GM12891 (cell line): ENCODE data around the gene IL18RAP.

Experiments
- DNase-seq: peaks from one replicate; pipeline ENCODE4 v3.0.0; 2011; ENCODE audit warnings: low spot score; ENCODE audit not compliant: insufficient read length
- FAIRE-seq: peaks from 2 replicates; lab custom pipeline; 2011; peaks lifted over from hg19 to GRCh38; lab: Jason Lieb, UNC
- PAX5 ChIP-seq: IDR thresholded peaks from 2 replicates; pipeline ENCODE4 v1.6.1; 2011; ENCODE audit warnings: low read length, moderate library complexity, mild to moderate bottlenecking; ENCODE audit not compliant: insufficient read depth, severe bottlenecking
- POLR2A ChIP-seq: IDR thresholded peaks from 2 replicates; pipeline ENCODE4 v1.6.1; 2011; ENCODE audit warnings: low read depth, low read length, control low read depth
- POLR2AphosphoS5 ChIP-seq: IDR thresholded peaks from 2 replicates; pipeline ENCODE4 v1.6.1; 2011; ENCODE audit warnings: low read depth, low read length, control low read depth
- POU2F2 ChIP-seq: IDR thresholded peaks from 2 replicates; pipeline ENCODE4 v1.6.1; 2011; ENCODE audit warnings: low read depth, mild to moderate bottlenecking, control low read depth, low read length, moderate library complexity
- SPI1 ChIP-seq: IDR thresholded peaks from 2 replicates; pipeline ENCODE4 v1.6.1; 2011; ENCODE audit warnings: low read depth, low read length, control low read depth
- TAF1 ChIP-seq: IDR thresholded peaks from 2 replicates; pipeline ENCODE4 v1.6.1; 2011; ENCODE audit warnings: low read depth, low read length, control low read depth

The IL18RAP gene

DNA sequence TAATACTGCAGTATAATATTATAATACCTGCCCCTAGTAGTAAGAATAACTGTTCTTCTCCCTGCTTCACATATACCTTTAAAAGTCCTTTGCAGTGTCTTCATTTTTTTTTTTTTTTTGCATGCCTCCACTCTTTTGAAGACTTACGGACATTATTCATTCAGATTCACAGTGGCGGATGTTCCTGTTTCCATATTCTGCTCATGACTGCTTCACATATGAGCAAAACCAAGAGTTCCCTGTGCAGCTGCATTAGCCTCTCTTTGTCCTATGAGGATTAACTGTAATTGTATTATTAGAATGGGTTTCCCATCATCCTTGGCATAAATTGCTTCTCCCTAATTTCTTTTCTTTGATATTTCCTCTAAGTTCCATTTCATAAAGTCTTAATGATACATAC, 12.8 kb downstream of the IL18RAP start:
- DNase-seq (no peak), FAIRE-seq (no peak)
- TF ChIP-seq TAF1 (no peak), PAX5 (no peak), POLR2AphosphoS5 (no peak), POU2F2 (no peak), SPI1 (no peak), POLR2A (no peak)

DNA sequence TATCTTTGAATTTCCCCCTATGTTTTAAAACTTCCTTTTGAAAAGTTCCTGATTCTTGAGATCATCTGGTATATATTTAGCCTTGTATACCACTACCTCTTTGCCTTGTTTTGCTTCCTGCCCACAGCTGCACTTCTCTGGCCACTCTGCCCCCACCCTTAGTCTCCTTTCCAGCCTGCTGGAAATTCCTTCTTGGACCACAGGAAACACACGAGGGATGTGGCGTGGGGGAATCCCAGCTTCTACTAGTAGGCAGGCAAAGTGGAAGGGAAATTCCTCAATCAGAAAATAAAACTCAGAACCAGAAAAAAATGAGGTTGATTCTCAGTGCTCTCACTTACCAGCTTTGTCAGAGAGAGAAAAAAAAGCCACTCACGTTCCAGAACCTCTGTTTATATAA, 13.4 kb downstream of the IL18RAP start:
- no peak for DNase-seq
- no peak for FAIRE-seq
- TF ChIP-seq POLR2A (no peak), TAF1 (no peak), SPI1 (0 out of 2 replicates have a peak, but pooled peaks have one; percentile 3)

DNA sequence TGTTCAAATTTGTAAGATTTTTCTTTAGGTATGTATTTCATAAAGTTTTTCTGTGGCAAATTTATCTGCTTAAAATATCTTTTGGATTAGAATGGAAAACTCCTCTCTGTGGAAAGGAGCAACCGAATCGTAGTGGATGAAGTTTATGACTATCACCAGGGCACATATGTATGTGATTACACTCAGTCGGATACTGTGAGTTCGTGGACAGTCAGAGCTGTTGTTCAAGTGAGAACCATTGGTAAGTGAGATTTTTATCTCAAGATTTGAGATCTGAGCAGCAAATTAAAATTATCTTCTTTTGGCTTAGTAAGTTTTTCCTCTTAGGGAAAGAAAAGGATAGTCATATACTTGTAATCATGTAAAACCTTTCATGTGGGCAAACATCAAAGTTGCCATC, 14.2 kb downstream of the IL18RAP start:
- DNase-seq = no peak
- no peak for FAIRE-seq
- TF ChIP-seq POU2F2 (no peak), POLR2AphosphoS5 (no peak)

DNA sequence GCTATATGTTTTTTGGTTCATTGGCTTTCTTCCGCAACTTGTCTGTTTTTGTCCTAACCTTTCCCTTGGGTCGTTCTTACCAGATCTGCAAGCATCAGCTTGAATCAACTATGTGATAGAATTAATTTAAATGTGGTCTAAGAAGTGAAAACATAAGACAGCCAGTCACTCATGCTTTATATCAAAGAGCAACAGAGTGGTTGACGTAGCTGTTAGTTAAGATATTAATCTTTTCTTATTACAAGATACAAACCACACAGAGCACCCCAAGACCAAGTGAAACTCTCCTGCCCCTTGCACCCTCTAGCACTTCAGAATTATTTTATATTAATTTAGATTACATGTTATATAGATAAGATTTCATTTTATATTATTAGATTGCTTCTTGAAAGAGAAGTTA, 15.2 kb downstream of the IL18RAP start:
- TF ChIP-seq TAF1 = no peak
- no peak for TF ChIP-seq POLR2A
- no peak for TF ChIP-seq SPI1
- no peak for TF ChIP-seq POLR2AphosphoS5
- TF ChIP-seq POU2F2 = no peak
- TF ChIP-seq PAX5 = no peak
- no peak for FAIRE-seq

DNA sequence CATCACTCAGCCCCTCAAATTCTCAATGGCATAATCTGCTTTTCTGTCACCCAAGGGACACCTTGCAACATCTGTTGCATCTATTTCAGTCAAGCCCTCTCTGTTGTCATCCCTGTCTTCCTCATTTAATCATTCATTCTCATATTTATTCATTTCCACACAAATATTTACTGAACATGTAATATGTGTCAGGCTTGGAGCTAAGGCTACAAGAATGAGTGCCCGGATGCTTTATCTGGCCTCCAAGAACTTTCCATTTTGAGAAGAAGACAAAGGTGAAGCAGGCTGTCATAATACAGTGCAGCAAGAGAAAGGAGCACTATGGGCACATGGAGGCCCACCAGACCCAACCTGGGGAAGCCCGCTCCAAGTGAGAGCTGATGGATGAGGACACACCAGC, 15.6 kb downstream of the IL18RAP start:
- DNase-seq (no peak), FAIRE-seq (no peak)
- TF ChIP-seq SPI1 (no peak), POU2F2 (no peak), POLR2AphosphoS5 (no peak)

More for the DNA sequence above, 15.2 kb downstream of the IL18RAP start:
- DNase-seq = no peak

DNA sequence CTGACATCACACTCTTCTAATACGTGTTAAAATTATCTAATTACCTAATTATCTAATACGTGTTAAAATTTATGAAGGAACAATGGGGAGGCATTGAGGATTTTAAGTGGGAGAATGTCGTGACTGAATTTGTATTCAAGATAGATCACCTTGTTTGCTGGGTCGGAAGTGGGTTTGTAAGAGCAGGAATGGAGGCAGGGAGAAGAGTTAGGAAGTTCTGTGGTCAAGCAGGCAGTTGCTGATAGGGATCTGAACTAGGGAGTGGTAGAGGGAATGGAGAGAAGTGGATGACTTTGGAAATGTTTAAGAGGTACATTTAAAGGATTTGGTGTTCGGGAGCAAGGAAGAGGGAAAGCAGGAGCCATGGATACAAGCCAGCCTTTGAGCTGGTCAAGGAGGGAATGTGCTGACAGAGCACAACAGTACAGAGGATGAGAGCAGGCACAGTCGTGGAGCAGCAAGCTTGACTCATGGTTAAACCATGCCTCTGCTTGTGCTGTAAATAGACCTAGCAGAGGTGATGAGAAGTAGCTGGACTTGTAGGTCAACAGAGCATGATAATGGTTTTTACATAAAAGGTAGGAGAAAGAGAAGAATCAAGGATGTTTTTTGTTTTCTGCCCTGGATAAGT, 16.2 kb downstream of the IL18RAP start:
- DNase-seq = no peak
- FAIRE-seq = no peak
- no peak for TF ChIP-seq POLR2AphosphoS5
- no peak for TF ChIP-seq SPI1
- TF ChIP-seq POLR2A = no peak

DNA sequence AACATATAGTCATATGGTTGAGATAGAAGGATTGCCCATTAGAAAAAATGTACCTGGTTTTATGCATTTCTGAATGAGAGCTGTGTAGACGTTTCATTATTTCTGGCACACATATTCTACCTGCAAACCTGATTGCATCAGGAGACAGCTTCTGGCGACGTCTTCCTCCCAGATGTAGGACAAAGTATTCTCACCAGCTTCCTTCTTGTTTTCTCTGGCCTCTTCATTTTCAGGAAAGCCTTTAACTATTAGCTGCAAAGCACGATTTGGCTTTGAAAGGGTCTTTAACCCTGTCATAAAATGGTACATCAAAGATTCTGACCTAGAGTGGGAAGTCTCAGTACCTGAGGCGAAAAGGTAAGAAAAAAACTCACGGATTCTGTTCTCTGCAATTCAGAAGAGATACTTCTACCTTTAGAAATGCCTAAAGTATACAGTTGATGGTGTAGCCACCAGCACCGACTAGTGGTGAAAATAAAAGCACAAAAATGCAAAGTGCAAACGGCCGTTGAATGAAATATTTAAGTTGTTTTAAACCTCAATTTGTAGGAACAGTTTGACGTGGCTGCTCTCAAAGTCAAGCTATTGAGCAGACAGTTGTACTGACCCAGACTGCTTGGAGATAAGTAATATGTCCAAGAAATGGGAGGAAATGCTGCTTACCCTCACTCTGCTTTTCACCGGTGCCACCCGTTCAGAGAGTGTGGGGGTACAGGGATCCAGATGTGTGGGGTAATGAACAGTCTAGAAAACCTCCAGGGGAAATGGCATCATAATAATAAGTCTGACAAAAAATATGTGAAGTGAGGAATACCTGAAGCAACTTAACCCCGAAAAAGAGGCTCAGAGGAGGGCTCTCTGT, 20.2 kb downstream of the IL18RAP start:
- TF ChIP-seq POLR2AphosphoS5 = no peak
- TF ChIP-seq SPI1 = no peak
- TF ChIP-seq TAF1 = no peak
- TF ChIP-seq POLR2A = no peak
- TF ChIP-seq POU2F2 = no peak
- TF ChIP-seq PAX5 = no peak
- peak; percentile 62 for FAIRE-seq
- peak; percentile 18 for DNase-seq

DNA sequence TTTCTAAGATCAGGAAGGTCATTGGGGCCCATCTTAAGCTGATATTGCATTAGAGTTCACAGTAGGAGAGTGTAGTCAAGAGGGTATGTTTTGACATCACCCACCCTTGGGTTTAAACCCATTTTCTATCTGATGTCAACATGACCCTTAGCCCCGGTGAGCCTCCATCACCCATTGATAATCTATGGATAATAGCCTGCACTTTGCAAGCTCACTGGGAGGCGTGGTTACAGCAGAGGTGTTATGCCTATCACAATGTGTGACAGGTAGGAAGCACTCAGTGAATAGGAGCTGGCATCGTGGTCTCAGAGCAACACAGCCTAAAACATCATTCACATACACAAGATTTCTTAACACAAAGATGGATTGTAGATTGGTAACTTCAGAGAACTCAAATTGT, 21.3 kb downstream of the IL18RAP start:
- no peak for TF ChIP-seq TAF1
- FAIRE-seq = no peak
- DNase-seq = no peak

DNA sequence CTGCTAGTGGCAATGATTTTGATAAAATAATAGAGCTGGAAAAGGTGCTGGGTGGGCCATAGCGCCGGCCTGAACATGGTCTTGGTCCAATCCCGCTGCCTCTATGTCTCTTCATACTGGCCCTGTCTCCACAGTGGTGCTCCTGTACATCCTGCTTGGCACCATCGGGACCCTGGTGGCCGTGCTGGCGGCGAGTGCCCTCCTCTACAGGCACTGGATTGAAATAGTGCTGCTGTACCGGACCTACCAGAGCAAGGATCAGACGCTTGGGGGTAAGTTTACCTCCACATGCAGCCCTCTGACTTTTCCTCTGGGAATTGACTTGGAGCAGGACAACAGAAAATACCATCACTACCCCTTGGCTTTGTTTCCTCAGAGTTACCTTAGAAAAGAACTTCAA, 24.0 kb downstream of the IL18RAP start:
- no peak for DNase-seq
- no peak for FAIRE-seq
- TF ChIP-seq SPI1 = no peak
- no peak for TF ChIP-seq TAF1
- no peak for TF ChIP-seq PAX5
- no peak for TF ChIP-seq POU2F2
- no peak for TF ChIP-seq POLR2A
- TF ChIP-seq POLR2AphosphoS5 = no peak

DNA sequence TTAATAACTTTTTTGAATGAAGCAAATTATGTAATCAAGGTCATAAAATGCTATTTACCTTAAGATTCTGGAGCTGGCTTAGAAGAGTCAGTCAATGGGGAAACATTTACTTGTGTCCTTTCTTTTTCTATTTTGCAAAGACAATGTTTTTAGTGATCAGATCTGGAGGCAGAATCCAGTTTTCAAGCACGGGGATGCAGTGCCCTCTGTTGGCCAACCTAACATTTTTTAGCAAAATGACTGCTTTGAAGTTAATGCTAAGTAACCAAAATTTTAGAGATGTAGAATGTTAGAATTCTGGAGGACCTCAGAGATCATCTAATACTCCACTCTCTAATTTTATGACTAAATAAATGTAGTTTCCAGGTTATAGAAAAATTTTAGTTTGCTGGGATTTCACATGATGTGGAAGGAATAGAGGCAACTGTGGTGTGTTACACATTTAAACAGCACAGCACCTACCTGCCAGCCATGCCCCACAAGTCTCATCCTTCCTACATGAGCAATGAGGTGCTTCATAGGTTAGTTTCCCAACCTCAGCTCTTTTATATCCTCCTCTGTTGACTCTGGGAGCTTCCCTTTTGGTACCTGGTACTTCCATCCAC, 26.5 kb downstream of the IL18RAP start:
- DNase-seq = peak; percentile 22
- TF ChIP-seq POLR2A (no peak), POU2F2 (no peak), SPI1 (no peak), POLR2AphosphoS5 (no peak), TAF1 (no peak), PAX5 (no peak)
- peak; percentile 13 for FAIRE-seq
